ENCODE results near the gene QRICH2.
A peak's percentile ranks its signal among the peaks of the same experiment; 100 is the strongest.

The QRICH2 gene

GRCh38 chr17:76240461-76241203 lies 67.4 kb downstream of the QRICH2 start, which contains the start of gene RNF157:
TSS of gene RNF157 (minus strand) at chr17:76240493. CDS start at chr17:76240240, 253 bp downstream.
- no peak for TF ChIP-seq EZH2phosphoT487 (IDR thresholded peaks at IDR 0.05; ENCODE audit: borderline replicate concordance)
- TF ChIP-seq CTCF (conservative IDR thresholded peaks at IDR 0.05; ENCODE audit: low read length) = no peak
- Histone ChIP-seq H3K79me2 (ENCODE audit: insufficient read depth, low read length) (no peaks in the 10 kb centered on the region), H3K4me1 (ENCODE audit: insufficient read depth, low read length, poor library complexity, severe bottlenecking) (peaks cover 4% of the 10 kb centered on the region), H2AFZ (ENCODE audit: low read length) (peak within 1 kb of the TSS; percentile 97), H3K36me3 (ENCODE audit: insufficient read depth, low read length) (no peaks in the 10 kb centered on the region), H3K9ac (ENCODE audit: low read depth, low read length, poor library complexity, severe bottlenecking) (no peak within 1 kb of the TSS), H3K4me3 (ENCODE audit: low read length, poor library complexity, severe bottlenecking) (peak within 1 kb of the TSS; percentile 74), H3K27me3 (ENCODE audit: insufficient read depth, low read length, poor library complexity, severe bottlenecking) (peaks cover 20% of the 10 kb centered on the region), H3F3A (ENCODE audit: low read depth) (no peaks in the 10 kb centered on the region), H3K4me2 (ENCODE audit: low read depth, low read length, poor library complexity, severe bottlenecking) (peak within 1 kb of the TSS; percentile 79), H3K9me2 (replicated peaks; ENCODE audit: low read depth, low read length) (no peaks in the 10 kb centered on the region), H3K9me3 (ENCODE audit: insufficient read depth, low read depth, low read length) (no peaks in the 10 kb centered on the region), H4K20me1 (ENCODE audit: insufficient read depth, low read length, poor library complexity, severe bottlenecking) (no peaks in the 10 kb centered on the region)

- Histone ChIP-seq H3K4me1 (ENCODE audit: insufficient read depth, low read length, poor library complexity, severe bottlenecking) (peaks cover 4% of the 10 kb centered on the region), H2AFZ (ENCODE audit: low read length) (no peak overlapping the region), H3K36me3 (ENCODE audit: insufficient read depth, low read length) (no peaks in the 10 kb centered on the region), H4K20me1 (ENCODE audit: insufficient read depth, low read length, poor library complexity, severe bottlenecking) (no peaks in the 10 kb centered on the region), H3K27me3 (ENCODE audit: insufficient read depth, low read length, poor library complexity, severe bottlenecking) (peaks cover 20% of the 10 kb centered on the region), H3K9me3 (ENCODE audit: insufficient read depth, low read depth, low read length) (no peaks in the 10 kb centered on the region), H3K9me2 (replicated peaks; ENCODE audit: low read depth, low read length) (no peaks in the 10 kb centered on the region), H3K79me2 (ENCODE audit: insufficient read depth, low read length) (no peaks in the 10 kb centered on the region), H3K9ac (ENCODE audit: low read depth, low read length, poor library complexity, severe bottlenecking) (no peak overlapping the region), H3K4me3 (ENCODE audit: low read length, poor library complexity, severe bottlenecking) (no peak overlapping the region), H3F3A (ENCODE audit: low read depth) (no peaks in the 10 kb centered on the region), H3K4me2 (ENCODE audit: low read depth, low read length, poor library complexity, severe bottlenecking) (no peak overlapping the region)
- TF ChIP-seq EZH2phosphoT487 (IDR thresholded peaks at IDR 0.05; ENCODE audit: borderline replicate concordance) = no peak
- TF ChIP-seq CTCF (conservative IDR thresholded peaks at IDR 0.05; ENCODE audit: low read length) = no peak
These were observed 68.4 kb downstream of the QRICH2 start for GRCh38 chr17:76239538-76240274.

- H3K4me1 ChIP-seq (ENCODE audit: insufficient read depth, low read length, poor library complexity, severe bottlenecking) = peaks cover 4% of the 10 kb centered on the region
- no peaks in the 10 kb centered on the region for H3F3A ChIP-seq (ENCODE audit: low read depth)
- H3K79me2 ChIP-seq (ENCODE audit: insufficient read depth, low read length) = no peaks in the 10 kb centered on the region
- no peaks in the 10 kb centered on the region for H3K9me2 ChIP-seq (replicated peaks; ENCODE audit: low read depth, low read length)
- no peaks in the 10 kb centered on the region for H3K9me3 ChIP-seq (ENCODE audit: insufficient read depth, low read depth, low read length)
- no peak overlapping the region for H3K4me3 ChIP-seq (ENCODE audit: low read length, poor library complexity, severe bottlenecking)
- no peak overlapping the region for H3K4me2 ChIP-seq (ENCODE audit: low read depth, low read length, poor library complexity, severe bottlenecking)
- no peaks in the 10 kb centered on the region for H4K20me1 ChIP-seq (ENCODE audit: insufficient read depth, low read length, poor library complexity, severe bottlenecking)
- no peak overlapping the region for H2AFZ ChIP-seq (ENCODE audit: low read length)
- H3K27me3 ChIP-seq (ENCODE audit: insufficient read depth, low read length, poor library complexity, severe bottlenecking) = peaks cover 20% of the 10 kb centered on the region
- no peak overlapping the region for H3K9ac ChIP-seq (ENCODE audit: low read depth, low read length, poor library complexity, severe bottlenecking)
- H3K36me3 ChIP-seq (ENCODE audit: insufficient read depth, low read length) = no peaks in the 10 kb centered on the region
- TF ChIP-seq CTCF (conservative IDR thresholded peaks at IDR 0.05; ENCODE audit: low read length) (no peak), EZH2phosphoT487 (IDR thresholded peaks at IDR 0.05; ENCODE audit: borderline replicate concordance) (no peak)
These were observed 69.1 kb downstream of the QRICH2 start for GRCh38 chr17:76238847-76239537.
